NT2/D1 (cell line): ENCODE data around the gene GPR39.
A peak's percentile ranks its signal among the peaks of the same experiment; 100 is the strongest.

ENCODE experiments used
- DNase-seq: peaks from one replicate; pipeline ENCODE4 v3.0.0-alpha.2; 2011; ENCODE audit warnings: low read depth, low spot score
- H3K27me3 ChIP-seq: 2 replicates; pipeline ENCODE4 v1.6.0; 2011; ENCODE audit warnings: mild to moderate bottlenecking; ENCODE audit not compliant: insufficient read length, insufficient read depth
- H3K36me3 ChIP-seq: 2 replicates; pipeline ENCODE4 v1.6.1; 2011; ENCODE audit warnings: mild to moderate bottlenecking, low read length, mixed read lengths; ENCODE audit not compliant: insufficient read depth, insufficient read length
- H3K4me1 ChIP-seq: 2 replicates; pipeline ENCODE4 v1.5.1; 2011; ENCODE audit not compliant: insufficient read depth, insufficient read length
- H3K4me3 ChIP-seq: 2 replicates; pipeline ENCODE4 v1.5.1; 2011; ENCODE audit warnings: low read depth; ENCODE audit not compliant: insufficient read length
- H3K9ac ChIP-seq: 2 replicates; pipeline ENCODE4 v1.6.0; 2011; ENCODE audit warnings: low read depth; ENCODE audit not compliant: insufficient read length
- H3K9me3 ChIP-seq: 2 replicates; pipeline ENCODE4 v1.5.1; 2011; ENCODE audit warnings: mild to moderate bottlenecking, low read length; ENCODE audit not compliant: insufficient read depth
- SUZ12 ChIP-seq: IDR thresholded peaks from 2 replicates; pipeline ENCODE4 v1.6.1; 2011; ENCODE audit not compliant: insufficient read length, insufficient read depth; ENCODE audit errors: extremely low read depth
- YY1 ChIP-seq: IDR thresholded peaks from 2 replicates; pipeline ENCODE4 v1.6.1; 2011; ENCODE audit not compliant: insufficient read length, insufficient read depth
- ZNF274 ChIP-seq: IDR thresholded peaks from 2 replicates; pipeline ENCODE4 v1.6.1; 2011; ENCODE audit warnings: mild to moderate bottlenecking, low read depth, low read length

Gene GPR39

GRCh38 chr2:132466428-132467028 is 49.9 kb downstream of the GPR39 start:
- H3K9ac ChIP-seq, result no peak overlapping the region
- peaks cover 73% of the 10 kb centered on the region for H3K9me3 ChIP-seq
- no peaks in the 10 kb centered on the region for H3K27me3 ChIP-seq
- DNase-seq, result no peak
- no peak for TF ChIP-seq YY1
- TF ChIP-seq ZNF274, result peak; percentile 98
- no peaks in the 10 kb centered on the region for H3K4me1 ChIP-seq
- no peak overlapping the region for H3K4me3 ChIP-seq
- no peaks in the 10 kb centered on the region for H3K36me3 ChIP-seq

DNA sequence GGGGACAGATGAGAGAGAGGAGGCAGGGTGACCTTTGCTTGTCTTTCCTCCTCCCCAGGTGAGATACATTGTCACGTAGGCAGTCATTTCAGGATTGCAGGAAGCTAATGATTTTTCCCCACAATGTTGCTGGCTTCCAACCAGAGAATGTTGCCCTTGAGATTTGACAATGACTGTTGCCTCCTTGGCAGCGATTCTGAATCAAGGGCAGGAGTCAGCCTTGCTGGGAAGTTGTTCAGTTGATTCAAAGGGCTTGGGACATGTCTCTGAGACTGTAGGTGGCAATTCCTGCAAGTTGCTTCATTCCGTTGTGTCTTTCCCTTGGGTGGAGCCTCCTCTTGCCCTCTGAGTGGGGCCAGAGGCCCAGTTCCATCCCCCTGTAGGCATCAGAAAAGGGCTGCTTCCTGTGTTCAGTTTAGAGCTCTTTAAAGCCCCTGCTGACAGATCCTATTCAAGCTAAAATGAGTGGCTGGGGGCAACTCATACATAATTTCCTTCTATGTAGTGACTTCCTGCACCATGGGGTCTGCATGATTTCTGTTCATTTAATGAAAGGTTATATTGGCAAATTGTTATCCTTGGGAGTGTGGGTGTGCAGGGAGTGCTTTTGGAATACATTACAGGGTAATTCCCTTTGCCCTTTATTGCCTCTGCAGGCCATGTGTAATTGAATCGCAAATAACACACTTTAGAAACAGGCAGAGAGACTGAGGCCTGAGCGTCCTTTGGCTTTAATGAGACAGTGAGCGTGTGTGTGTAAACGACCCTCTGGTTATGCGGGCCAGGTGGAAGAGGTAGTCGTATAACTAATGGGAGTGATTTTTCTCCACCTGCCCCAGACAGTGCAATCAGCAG is 52.4 kb downstream of the GPR39 start:
- Histone ChIP-seq H3K9ac (no peak overlapping the region), H3K9me3 (peaks cover 73% of the 10 kb centered on the region), H3K27me3 (no peaks in the 10 kb centered on the region), H3K36me3 (no peaks in the 10 kb centered on the region), H3K4me3 (no peak overlapping the region), H3K4me1 (no peaks in the 10 kb centered on the region)
- DNase-seq, result no peak
- TF ChIP-seq SUZ12, result no peak

- H3K27me3 ChIP-seq, result no peaks in the 10 kb centered on the region
- DNase-seq, result no peak
- H3K9me3 ChIP-seq, result peaks cover 56% of the 10 kb centered on the region
- no peak for TF ChIP-seq ZNF274
- no peak overlapping the region for H3K9ac ChIP-seq
- no peaks in the 10 kb centered on the region for H3K4me1 ChIP-seq
- no peak overlapping the region for H3K4me3 ChIP-seq
- H3K36me3 ChIP-seq, result no peaks in the 10 kb centered on the region
Measured at GRCh38 chr2:132470746-132471145, 54.1 kb downstream of the GPR39 start.

DNA sequence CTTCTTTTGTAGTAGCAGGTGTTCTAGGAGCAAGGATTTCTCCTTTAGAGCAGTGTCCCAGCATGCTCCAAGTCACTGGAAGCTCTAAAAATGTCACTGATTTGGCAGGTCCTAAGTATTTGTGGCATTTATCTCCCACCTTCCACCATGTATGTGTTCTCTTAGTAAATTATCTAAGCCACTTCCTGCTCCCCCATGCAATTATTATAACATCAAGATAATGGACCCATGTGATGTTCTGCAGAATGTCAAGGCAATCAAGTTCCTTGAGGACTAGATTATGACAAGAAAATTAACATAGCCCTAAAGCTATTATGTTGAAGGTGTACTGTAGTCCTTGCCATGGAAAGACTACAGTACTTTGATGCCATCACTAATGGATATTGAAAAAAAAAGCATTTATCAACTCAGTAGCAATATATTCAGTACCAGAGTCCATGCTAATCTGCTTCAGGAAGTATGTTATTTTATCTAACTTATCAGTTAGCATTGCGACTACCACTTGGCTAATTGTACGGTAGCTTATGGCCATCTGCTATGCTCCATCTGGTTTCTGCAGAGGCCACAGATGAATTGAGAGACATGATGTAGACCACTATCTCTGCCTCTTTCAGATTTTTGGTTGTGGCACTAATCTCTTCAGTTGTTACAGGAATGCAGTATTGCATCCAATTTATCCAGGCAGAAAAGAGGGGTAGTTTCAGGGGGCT is 56.7 kb downstream of the GPR39 start:
- no peaks in the 10 kb centered on the region for H3K27me3 ChIP-seq
- no peaks in the 10 kb centered on the region for H3K4me1 ChIP-seq
- H3K36me3 ChIP-seq, result no peaks in the 10 kb centered on the region
- no peak overlapping the region for H3K4me3 ChIP-seq
- H3K9me3 ChIP-seq, result peaks cover 30% of the 10 kb centered on the region
- DNase-seq, result no peak
- H3K9ac ChIP-seq, result no peak overlapping the region
- no peak for TF ChIP-seq ZNF274
- no peak for TF ChIP-seq YY1
- TF ChIP-seq SUZ12, result no peak

- Histone ChIP-seq H3K9ac (no peak overlapping the region), H3K4me3 (no peak overlapping the region), H3K36me3 (no peaks in the 10 kb centered on the region), H3K9me3 (peaks cover 12% of the 10 kb centered on the region; the same call in 1 of the 2 replicates), H3K27me3 (no peaks in the 10 kb centered on the region), H3K4me1 (no peaks in the 10 kb centered on the region)
- no peak for DNase-seq
- no peak for TF ChIP-seq ZNF274
- no peak for TF ChIP-seq YY1
- no peak for TF ChIP-seq SUZ12
Measured at GRCh38 chr2:132475615-132476014, 59.0 kb downstream of the GPR39 start.

DNA sequence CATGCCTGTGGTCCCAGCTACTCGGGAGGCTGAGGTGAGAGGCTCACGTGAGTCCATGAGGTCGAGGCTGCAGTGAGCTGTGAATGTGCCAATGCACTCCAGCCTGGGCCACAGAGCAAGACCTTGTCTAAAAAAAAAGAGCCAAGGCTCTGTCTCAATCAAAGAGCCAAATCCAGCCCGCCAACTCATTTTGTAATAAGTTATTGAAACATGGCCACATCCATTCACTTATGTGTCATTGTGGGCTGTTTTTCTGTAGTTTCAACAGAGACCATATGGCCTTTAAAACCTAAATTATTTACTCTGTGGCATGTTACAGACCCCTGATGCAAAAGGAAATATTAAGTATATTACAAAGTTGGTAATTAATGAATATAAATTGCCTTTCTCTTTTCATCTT is 60.8 kb downstream of the GPR39 start:
- Histone ChIP-seq H3K4me1 (no peaks in the 10 kb centered on the region), H3K4me3 (no peak overlapping the region), H3K9me3 (peaks cover 5% of the 10 kb centered on the region; the same call in 1 of the 2 replicates), H3K36me3 (no peaks in the 10 kb centered on the region), H3K9ac (no peak overlapping the region), H3K27me3 (no peaks in the 10 kb centered on the region)
- no peak for DNase-seq
- TF ChIP-seq YY1 (no peak), ZNF274 (no peak)

GRCh38 chr2:132477962-132478361 is 61.4 kb downstream of the GPR39 start:
- DNase-seq, result no peak
- no peak for TF ChIP-seq YY1
- TF ChIP-seq SUZ12, result no peak
- no peak for TF ChIP-seq ZNF274
- Histone ChIP-seq H3K36me3 (no peaks in the 10 kb centered on the region), H3K4me3 (no peak overlapping the region), H3K9me3 (no peaks in the 10 kb centered on the region), H3K4me1 (no peaks in the 10 kb centered on the region), H3K27me3 (no peaks in the 10 kb centered on the region), H3K9ac (no peak overlapping the region)
